GM19099 (cell line): ENCODE measurements around the gene CIAO2B.

Experiments
- POLR2A ChIP-seq: IDR thresholded peaks from 3 replicates; pipeline ENCODE4 v1.6.1; 2011; ENCODE audit warnings: low read depth; ENCODE audit not compliant: insufficient read length; ENCODE audit errors: extremely low read depth

Gene CIAO2B

DNA sequence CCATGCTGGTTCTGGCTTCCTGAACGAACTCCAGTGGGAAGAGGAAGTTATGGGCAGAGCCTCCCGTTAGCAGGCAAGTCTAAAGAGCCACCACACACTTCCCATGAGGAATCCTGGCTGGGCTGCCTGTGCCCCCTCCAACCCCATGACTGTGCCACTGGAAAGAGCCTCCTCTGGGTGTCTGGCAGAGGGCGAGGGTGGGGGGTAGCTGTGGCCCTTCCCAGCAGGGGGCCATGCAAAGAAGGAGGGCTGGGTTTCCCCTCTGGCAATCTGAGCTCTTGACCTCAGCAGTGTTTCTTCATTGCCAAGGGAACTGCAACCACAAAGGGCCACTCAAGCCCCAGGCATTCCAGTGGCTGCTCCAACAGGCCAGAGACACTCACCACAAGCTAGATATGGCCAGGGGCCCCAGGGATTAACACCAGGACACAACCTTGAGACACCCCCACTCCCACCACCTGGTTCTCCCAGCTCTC lies 7.2 kb downstream of the CIAO2B start:
- no peak for TF ChIP-seq POLR2A

DNA sequence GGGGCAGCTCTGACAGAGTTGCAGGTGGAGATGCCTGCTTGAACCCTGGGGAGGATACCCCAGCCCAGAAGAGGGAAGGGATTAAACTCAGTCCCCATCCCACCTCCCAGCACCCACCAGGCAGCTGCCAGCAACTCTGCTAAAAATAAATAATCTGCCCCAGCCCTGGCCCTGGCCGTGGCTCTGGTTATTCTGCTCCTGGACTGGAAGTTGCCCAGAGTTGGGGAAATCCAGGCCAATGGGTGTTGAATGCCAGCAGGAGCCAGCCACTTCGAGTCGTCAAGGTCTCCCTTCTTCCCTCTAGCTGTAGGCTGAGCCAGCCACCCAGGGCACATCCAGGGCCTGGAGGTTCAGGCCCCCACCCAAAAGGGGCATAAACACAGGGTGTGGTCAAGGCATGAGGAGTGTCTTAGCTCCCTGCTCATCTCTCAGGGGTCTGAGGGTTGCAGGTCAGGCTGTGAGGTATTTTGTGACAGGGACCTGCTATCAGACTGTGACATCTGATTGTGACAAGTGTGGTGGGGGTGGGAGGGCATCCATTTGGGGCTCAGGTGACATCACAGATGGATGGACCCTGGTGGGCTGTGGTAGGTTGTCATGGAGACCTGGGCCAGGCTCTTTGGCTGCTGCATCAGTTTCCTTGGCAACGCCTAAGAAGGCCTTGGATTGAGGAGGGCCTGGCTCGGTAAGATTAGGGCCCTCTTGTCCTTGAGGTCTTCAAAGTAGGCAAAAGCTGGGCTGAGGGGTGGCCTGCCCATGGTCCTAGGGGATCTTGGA lies 7.8 kb downstream of the CIAO2B start:
- TF ChIP-seq POLR2A = no peak

- no peak for TF ChIP-seq POLR2A
These were observed 8.8 kb downstream of the CIAO2B start, which contains the start of gene RRAD for GRCh38 chr16:66925322-66925840. Gene RRAD, minus strand, starts transcription at chr16:66925535. Its CDS starts 356 bp downstream, at chr16:66925179.

DNA sequence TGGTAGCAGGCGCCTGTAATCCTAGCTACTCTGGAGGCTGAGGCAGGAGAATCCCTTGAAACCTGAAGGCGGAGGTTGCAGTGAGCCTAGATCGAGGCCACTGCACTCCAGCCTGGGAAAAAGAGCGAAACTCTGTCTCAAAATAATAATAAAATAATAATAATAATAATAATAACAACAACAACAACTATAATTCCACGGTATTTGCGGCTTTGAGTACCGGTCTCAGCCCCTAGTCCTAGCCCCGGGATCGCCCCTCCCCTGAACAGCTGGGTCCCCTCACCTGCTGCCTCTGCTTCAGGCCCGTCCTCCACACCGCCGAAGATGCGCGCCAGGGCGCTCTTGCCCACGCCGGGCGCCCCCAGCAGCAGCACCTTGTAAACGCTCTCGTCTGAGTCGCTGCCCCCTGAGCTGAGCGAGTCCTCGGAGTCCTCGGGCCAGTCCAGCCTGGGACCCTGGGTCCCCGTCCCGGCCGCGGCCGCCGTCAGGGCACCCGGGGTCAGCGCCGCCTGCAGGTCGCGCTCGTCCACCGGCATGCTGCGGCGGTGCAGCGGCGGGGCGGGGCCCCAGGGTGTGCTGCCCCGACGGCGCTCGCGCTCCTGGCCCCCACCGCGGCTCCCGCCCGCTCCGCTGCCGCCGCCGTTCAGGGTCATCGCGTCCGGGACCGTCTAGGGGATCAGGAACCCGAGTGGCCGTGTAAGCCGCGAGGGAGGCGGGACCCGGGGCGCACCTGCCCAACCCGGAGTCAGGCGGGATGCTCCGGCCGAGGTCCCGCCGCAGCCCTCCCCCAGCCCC lies 9.5 kb downstream of the CIAO2B start:
- no peak for TF ChIP-seq POLR2A

- no peak for TF ChIP-seq POLR2A
These were observed 10.3 kb downstream of the CIAO2B start for GRCh38 chr16:66923866-66924265.

DNA sequence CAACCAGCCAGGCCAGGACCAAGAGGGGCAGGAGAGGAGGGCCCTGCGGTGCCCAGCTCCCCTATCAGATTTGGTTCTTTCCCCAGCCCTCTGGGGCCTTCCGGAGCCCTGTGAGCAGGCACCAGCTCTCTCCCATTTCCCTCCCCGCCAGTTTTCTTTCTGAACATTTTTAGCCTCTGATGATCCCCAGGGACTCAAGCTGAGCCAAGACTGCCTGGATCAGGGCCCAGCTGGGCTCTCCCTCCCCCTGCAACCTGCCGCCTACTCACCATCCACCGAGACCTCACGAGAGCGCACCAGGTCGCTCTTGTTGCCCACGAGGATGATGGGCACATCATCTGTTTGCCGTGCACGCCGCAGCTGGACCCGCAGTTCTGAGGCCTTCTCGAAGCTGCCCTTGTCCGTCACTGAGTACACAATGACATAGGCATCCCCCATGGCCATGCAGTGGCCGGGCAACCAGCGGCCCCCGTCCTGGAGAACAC lies 10.9 kb downstream of the CIAO2B start:
- no peak for TF ChIP-seq POLR2A

GRCh38 chr16:66921729-66922450 lies 12.3 kb downstream of the CIAO2B start:
- no peak for TF ChIP-seq POLR2A

DNA sequence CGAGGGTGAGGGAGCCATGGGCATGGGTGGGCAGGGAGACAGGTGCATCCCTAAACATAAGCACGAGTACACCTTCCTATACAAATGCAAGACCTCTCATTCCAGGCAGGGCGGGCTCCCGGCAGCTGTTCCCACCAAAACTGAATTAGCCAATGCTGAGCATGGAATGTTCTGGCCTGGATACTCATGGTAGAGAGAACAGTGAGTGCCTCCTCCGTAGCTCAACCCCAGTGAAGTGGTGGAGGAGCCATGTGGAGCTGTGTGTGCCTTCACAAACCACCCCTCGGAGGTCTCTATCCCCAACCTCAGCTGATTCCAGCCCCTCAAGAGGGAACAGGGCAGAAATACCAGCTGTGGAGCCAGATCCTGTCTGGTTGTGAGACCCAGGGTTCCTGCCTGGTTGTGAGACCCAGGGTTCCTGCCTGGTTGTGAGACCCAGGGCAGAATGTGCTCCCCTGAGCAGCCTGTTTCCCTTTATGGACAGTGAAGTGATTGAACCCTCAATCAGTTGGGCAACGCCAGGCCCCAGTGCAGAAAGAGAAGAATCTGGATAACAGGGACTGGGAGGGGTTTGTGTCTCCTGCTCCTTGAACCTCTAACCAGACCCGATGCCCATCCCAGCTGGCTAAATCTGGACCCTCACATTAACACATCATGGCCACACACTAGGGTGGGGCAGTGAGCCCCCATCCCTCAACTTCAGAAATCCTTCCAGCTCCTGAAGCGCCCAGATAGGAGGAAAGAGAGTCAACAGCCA lies 13.1 kb downstream of the CIAO2B start:
- no peak for TF ChIP-seq POLR2A

- TF ChIP-seq POLR2A = no peak
These were observed 14.0 kb downstream of the CIAO2B start for GRCh38 chr16:66920299-66920590.

GRCh38 chr16:66919569-66920298 lies 14.5 kb downstream of the CIAO2B start:
- no peak for TF ChIP-seq POLR2A

GRCh38 chr16:66918803-66919568 lies 15.2 kb downstream of the CIAO2B start, which contains the start of gene CDH16:
Gene CDH16, minus strand, starts transcription at chr16:66918885. Its CDS starts 820 bp downstream, at chr16:66918065.
- TF ChIP-seq POLR2A = no peak

- no peak for TF ChIP-seq POLR2A
These were observed 15.8 kb downstream of the CIAO2B start for GRCh38 chr16:66918355-66918754.

DNA sequence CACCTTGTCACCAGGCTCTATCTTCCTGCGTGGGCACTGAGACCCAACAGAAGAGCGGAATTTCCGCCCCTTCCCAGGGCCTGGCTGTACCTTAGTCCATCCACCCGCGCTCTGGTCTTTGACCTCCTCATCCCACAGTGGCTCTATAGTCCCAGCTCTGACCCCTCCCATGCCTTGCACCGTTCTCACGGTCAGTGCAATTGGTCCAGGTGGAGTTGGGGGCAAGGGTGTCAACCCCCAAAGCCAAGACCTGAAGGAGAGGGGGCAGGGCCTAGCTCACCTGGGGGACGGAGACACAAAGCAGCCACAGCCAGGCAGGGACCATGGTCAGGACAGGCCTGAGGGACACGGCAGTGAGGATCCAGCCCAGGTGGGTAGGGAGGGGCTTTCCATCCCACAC lies 16.5 kb downstream of the CIAO2B start:
- TF ChIP-seq POLR2A = no peak
